Activated CD4-positive, alpha-beta T cell treated with anti-CD3 and anti-CD28 coated beads, Interleukin-10, Interleukin-2, amounts not matched to agents 100 ng/mL and 50 ng/mL, durations not matched to agents 16 hours and 8 hours (primary cell): ENCODE data around the gene NTN3.
"Not testable (repeated sequence)": the region's sequence is repeated elsewhere in the genome, so short reads cannot be mapped to it uniquely, and the experiment has no call there.

Experiments
- DNase-seq: peaks from one replicate; pipeline ENCODE4 v3.0.0-alpha.2; 2020

The NTN3 gene

DNA sequence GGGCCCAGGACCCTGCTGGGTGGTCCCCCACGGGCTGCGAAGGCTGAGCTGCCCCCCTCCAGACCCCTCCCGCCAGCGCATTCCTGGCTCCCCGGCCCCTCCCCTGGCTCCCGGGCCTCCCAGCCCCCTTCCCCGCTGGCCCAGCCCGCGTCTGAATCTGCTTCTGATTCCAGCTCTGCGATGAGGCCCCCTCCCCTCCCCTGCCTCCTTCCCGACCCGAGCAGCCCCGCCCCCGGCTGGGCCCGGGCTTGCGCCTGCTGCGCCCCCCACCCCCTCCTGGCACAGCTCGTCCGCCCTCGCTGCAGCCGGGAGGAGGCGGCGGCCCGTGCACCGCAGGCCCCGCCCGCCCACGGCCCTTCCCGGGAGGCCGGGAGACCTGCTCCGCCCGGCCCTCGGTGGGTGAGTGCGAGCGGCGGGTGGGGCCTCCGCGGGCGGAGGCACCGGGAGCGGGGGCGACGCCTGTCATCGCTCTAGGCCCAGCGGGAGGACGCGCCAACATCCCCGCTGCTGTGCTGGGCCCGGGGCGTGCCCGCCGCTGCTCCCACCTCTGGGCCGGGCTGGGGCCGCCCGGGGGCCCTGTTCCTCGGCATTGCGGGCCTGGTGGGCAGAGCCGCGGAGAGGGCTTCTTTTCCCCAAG is at the start of gene NTN3:
NTN3 (plus strand) TSS at position 282 of the 637 bp plus-strand sequence. CDS start 405 bp downstream, outside the sequence.
- no peak for DNase-seq

DNA sequence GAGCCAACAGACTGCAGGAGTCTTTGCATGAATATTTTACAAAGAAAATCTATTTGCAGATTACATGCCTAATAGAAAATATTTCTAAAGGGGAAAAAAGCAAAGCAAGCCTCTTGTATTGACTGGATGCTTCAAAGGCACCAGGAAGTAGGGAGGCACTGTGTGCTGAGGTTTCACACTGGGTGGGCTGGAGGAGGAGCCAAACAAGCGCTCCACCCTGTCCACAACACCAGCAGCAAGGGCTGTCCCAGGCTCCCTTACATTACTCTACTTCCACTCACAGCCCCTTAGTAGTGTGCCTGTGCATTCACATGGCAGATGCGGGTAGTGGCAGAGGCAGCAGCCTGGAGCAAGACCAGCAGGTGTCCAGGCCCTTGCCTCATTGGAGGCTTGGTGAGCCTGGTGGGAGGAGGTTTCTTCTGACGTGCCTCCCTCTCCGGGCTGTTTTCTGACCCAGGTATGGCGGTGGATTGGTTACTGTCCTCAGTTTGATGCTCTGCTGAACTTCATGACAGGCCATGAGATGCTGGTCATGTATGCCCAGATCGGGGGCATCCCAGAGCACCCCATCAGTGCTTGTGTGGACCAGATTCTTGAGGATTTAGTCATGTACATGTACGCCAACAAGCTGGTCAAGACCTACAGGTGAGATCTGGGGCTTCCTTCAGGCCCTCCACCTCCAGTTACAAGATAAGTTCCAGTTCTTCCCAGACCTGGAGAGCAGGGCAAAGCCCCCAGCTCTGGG is 48.8 kb upstream of the NTN3 start:
- DNase-seq: no peak

DNA sequence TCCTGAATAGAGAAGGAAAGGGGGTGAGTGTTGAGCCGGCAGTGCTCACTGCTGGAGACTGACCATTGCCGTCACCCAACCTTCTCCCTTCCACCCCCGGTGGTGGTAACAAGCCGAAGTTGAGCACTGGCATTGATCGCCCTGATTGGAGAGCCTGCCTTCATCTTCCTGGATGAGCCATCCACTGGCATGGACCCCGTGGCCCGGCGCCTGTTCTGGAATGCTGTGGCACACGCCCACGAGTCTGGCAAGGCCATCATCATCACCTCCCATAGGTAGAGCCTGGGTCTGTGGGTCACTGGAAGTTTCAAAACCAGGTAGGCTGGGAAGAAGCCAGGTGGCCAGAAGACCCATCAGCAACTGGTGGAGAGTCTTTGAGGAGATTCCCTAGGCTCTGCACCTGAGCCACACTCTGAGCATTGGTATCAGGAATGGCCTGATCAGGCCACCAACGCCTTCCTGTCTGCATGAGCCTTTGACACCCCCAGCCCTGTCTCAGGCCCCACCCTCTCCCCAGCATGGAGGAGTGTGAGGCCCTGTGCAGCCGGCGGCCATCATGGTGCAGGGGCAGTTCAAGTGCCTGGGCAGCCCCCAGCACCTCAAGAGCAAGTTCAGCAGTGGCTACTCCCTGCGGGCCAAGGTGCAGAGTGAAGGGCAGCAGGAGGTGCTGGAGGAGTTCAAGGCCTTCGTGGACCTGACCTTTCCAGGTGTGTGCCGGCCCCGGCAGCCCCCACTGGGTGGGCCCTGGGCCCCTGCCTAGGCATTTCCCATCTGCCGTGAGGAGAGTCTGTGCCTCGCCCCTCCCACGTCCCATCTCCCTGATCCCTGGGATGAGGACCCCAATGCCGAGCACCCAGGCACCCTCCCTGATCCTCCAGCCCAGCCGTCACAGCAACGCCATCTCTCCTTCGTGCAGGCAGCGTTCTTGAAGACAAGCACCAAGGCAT is 46.8 kb upstream of the NTN3 start:
- no peak for DNase-seq

DNA sequence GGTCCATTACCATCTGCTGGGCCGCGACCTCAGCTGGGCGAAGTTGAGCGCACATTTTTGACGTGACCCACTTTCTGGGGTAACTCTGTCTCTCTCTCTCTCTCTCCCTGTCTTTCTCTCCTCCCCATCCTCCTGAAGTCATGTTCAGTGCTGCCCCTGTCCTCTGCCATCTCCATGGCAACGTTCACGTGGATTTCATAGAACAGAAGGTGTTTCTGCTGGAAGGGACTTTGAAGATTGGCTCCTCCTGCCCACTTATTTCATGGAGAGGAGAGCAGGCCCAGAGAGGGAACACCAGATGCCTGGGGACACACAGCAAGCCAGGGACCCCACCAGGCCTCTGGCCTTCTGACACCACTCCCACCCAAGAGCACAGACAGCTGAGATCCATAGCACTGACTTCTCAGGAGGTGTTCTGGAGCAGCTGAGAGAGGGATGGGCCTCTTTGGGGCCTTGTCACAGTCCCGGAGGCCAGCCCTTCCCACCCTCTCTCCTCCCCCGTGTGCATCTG is 46.0 kb upstream of the NTN3 start:
- DNase-seq: no peak

DNA sequence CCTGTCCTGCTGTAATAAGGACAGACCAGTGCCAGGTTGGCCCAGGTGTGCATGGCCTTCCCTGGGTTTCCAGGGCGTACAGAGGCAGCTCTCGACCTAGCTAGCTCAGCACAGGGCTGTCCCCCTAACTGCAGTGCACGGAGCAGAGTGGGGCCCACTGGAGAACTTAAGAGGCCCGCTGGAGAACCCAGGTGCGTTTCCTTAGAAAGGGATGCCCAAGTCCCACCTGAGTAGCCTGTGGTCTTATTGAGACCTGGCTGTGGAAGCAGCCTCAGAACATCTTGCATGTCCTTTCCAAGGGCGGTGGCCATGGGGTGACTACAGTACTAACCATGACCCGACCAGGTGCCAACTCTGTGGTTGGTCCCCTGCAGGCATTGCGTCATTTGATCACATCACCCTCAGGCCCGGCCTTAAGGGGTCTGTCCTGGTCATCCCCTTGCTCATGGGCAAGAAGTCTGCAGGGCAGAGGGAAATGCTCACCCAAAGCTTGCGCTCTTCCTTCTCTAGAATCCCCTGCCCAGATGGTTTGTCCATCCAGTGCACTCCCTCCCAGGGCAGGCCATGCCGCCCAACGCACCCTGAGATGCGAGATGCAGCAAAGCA is 45.2 kb upstream of the NTN3 start:
- no peak for DNase-seq

DNA sequence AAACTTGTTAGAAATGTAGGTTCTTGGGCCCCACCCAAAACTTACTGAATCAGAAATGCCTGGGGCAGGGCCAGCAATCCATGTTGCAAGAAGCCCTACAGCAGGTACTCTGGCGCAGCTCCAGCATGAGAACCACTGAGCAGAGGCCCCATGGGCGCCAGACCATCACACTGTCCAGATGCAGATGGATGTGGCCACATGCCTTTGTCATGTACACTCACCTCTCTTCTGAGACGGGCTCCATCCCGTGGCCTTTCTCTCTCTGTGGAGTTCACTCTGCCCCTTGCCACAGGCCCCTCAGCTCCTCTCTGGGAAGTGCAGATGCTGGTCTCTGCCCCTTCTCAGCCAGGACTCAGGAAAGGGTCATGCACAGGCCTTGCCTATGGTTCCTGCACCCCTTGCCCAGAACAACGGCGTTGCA is 44.1 kb upstream of the NTN3 start:
- DNase-seq: no peak

DNA sequence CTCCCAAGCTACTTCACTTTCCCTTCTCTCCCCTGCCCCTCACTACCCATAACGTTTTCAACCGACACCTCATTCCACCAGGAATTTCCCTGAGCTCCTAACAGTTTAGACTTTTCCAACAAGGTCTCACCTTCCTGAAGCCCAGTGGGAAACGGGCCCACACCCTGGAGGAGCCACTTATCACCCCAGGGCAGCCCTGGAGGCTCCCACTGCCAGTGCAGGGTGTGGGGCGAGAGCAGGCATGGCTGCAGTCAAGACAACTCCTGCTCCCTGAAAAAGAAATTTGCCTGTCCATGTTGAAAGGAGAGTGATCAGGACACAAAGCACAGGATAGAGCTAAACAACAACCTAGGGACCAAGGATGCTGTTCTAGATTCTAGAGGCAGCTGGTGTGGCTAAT is 43.6 kb upstream of the NTN3 start:
- no peak for DNase-seq

DNA sequence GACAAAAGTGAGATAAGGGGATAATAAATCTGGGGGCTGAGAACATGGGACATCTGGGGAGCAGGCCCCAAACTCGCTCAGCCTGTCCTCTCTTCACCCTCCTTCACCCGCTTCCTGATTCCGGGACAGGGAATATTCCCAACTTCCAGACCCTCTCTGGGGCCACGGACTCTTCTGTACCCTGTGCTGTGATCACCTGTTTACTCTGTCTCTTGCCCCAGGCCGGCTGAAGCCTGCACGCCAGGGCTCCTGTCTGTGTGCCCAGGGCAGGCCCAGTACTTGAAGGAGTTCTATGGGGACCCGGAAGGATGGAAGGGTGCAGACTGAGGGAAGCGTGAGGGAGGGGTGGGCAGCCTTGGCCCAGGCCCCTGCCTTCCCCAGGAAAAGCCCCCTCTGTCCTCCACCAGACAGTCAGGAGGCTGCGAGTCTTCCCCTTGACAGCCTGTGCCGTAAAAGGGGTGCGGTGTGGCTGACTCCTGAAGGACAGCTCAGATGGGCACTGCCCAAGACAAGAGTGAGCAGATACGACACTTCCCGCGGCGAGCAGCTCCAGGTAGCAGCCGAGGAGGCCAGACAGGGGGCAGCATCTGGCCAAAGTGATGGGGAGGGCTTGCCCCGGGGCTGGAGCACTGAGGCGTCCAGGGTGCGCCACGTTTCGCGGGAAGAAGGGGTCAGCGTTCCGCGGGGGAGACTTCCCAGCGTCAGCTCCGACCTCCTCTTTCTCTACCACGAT is 42.9 kb upstream of the NTN3 start:
- peak; percentile 26 for DNase-seq

DNA sequence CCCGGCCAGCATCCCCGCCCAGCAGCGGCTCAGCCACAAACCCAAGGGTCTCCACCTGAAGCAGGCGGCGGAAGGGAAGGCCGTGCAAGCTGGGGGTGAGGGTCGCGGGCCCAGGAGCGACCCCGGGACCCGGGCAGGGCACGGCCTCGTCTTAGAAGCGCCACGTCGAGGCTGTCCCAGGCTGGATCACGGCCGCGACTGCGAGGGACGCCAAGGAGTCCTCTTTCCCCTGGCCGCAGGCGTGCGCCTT is 42.4 kb upstream of the NTN3 start:
- DNase-seq: no peak

DNA sequence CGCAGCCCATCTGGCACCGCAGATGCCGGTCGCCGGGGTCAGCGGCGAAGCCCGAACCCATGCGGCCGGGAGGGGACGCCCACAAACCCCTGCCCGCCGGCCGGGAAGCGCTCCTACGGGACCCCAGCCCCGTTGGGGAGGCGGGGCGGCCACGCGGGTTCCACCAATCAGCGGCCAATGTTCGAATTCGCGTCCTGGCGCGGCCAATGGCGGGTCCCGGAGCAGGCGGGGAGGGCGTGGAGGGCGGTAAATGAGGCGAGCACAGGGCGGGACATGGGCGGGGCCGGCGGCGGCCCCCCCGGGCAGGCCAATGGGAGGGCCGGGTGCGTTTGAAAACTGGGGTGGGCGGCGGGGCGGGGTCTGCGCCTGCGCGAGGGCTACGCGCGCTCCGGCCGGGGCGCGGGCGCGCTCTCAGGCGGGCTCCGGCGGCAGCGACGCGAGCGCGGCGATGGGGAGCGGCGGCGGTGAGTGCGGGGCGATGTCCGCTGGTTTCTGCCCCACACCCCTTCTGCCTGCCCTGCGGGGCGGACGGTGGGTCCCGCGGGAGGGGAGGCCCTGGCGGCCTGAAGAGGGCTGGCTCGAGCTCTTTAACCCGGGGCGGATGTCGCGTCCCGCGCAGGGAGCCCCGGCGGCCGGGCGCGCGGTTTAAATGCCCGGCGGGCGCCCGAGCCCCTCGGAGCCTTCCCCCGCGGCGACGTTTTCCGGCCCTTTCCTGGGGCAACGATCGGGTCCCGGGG is 41.9 kb upstream of the NTN3 start, which contains the start of gene CCNF:
CCNF (plus strand) TSS at position 414 of the 737 bp plus-strand sequence; CDS start at position 449, 35 bp downstream.
- peak; percentile 99 for DNase-seq

DNA sequence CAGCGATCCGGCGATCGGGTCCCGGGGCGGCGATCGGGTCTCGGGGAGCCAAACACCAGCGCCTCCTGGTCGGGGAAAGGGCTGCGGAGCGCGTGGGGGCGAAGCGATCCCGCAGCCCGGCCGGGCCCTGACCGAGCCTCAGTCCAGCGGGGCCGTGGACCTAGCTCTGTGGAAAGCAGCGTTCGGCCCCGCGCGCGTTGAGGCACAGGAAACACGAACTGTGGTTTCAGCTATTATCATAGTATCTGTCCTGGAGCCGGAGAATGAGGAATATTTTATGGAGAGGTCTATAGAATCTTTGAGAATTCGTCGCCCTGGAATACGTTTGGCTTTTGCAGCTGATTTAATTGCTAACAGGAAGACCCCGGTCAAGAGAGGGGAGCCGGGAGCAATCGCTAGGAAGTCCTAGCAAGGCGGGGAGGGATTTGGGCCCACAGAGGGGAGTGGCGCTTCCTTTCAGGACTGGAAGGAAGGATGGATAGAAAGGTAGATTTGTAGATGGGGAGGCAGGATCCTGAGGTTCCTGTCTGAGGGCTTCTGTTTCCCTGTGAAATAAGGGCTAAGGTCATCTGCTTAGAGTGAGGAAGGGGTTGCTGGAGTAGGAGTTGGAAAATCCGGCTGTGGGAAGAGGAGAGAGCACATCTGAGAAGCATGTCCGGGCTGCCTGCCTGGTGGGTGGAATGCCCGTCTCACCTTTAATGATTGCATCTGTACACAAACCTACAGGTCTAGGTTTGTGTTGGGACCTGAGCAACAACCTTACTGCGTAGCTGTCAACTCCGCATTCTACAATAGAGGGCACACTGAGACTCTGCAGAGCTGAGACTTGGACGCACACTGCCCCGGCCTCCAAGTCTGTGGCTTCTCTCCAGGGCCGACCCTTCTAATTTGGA is 41.1 kb upstream of the NTN3 start:
- peak; percentile 42 for DNase-seq

DNA sequence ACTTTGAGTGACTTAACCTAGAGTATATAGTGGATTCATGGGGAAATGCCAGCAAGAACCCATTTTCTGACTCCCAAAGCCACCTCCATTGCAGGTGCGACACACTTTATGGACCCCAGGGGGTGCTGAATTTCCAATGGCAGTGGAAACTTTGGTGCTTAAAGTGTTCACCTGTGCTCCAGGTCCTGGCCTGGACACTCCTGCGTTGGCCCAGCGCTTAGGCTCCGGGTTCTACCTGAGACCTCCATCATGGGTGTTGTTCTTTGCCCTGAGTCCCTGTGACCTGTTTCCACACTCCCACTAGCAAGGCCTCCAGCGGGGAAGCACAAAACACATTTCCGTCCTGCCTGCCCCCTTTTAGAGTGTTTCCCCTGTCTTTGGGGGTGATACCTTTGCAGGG is 38.8 kb upstream of the NTN3 start:
- no peak for DNase-seq

DNA sequence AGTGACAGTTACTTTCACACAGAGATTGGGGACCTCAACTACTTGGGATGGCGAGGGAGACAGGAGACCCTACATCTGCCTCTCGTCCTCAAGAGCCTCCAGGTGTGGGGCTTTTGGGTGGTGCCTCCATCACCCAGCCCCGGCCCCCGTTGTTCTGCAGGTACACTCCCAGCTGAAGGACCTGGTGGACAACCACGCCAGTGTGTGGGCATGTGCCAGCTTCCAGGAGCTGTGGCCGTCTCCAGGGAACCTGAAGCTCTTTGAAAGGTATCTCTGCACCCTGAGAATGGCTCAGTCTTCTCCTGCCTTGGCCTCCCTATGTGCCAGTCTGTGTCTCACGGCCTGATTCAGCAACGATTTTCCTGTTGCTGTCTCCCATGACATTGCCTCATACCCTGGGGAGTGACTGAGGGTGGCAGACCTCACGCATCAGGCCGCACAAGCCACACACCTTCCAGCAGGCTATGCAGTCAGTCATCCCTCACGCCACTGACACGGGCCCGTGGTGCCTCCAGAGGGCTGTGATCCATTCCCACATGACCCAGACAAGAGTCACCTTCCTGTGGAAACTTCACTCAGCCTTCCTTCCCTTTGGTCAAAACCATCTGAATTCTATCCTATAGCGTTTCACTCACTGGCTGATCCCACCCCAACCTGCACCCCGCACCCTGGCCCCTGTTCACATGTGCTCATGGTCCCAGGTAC is 38.1 kb upstream of the NTN3 start:
- DNase-seq: no peak

DNA sequence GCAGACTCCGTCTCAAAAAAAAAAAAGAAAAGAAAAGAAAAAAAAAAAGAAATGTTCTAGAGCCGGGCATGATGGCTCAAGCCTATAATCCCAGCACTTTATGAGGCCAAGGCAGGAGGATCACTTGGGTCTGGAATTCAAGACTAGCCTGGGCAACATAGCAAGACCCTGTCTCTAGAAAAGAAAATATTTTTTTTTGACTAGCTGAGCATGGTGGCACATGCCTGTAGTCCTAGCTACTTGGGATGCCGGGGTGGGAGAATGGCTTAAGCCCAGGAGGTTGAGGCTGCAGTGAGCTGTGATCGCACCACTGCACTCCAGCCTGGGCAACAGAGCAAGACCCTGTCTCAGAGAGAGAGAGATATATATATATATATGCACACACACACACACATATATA is 35.9 kb upstream of the NTN3 start:
- not testable (repeated sequence) for DNase-seq

DNA sequence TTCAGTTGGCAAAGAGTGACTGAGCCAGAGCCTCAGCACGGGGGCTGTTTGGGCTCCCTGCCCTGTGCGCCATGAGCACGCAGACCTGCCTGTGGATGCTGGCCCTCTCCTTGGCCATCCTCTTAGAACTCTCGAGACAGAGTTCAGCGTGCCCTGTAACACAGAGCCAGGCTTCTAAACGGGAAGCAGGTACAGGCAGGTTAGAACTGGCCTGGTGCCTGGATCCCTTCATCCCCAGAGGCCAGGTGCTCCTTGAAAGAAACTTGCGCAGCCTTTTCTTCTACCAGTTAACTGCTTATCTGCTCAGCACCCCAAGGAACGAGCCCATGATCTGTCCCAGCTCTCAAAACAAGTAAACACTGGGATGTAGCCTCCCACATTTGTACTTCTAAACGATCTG is 35.0 kb upstream of the NTN3 start:
- no peak for DNase-seq

DNA sequence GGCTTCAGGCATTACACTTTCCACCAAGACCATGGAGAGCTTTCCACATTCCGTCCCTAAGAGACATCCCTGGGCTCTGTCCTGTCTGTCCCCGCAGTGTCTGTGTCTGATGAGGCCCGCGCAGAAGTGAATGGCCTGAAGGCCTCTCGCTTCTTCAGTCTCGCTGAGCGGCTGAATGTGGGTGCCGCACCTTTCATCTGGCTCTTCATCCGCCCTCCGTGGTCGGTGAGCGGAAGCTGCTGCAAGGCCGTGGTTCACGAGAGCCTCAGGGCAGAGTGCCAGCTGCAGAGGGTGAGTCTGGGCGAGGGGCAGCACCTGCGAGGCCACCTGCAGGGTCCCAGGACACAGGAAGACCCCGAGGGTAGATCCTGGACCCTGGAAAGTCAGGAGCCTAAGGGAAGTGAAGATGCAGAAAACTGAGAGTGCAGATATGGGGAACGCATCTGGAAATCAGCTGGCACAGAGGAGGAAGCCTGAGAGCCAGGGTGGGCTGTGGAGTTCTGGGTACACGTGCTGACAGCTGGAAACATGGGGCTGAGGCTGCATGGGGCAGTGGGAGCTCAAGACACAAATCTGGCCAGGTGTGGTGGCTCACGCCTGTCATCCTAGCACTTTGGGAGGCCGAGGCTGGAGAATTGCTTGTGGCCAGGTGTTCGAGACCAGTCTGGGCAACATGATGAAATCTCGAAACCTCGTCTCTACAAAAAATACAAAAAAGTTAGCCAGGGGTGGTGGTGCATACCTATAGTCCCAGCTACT is 33.9 kb upstream of the NTN3 start:
- DNase-seq: no peak

DNA sequence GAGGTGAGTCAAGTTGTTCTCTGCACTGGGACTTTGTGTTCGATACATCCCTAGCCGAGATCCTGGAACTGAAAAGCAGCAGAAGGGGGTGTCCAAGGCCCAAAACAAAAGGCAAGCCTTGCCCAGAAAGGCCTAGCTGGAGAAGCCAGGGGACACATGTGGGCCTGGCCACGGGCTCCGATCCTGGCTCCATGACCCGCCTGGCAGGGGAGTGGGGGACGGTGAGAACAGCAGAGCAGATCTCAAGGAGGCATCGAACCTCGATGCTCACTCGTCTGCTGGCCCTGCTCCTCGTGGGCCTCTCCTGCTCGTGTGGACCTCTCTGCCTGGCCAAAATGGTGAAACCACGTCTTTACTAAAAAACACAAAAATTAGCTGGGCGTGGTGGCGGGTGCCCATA is 33.0 kb upstream of the NTN3 start:
- DNase-seq: no peak

DNA sequence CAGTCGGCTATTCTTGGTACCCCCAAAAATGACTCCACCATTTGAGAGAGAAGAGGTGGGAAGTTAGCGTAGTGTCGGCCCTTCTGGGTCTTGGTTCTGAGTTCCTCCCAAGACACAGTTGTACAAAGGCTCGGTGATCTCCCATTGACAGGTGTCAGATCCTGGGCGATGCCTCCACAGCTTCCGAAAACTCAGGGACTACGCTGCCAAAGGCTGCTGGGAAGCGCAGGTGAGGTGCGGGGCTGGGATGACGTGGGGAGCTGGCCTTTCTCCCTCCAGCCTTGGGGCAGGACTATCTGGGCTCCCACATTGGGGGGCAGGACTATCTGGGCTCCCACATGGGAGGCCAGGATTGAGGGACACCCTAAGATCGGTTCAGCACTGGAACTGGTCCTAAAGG is 31.5 kb upstream of the NTN3 start:
- DNase-seq: no peak
